Neural progenitor cell (in vitro differentiated cells): ENCODE data around the gene VTA1. TPM values are rescaled to one million over a fixed set of nuclear protein-coding genes. Genes with fewer than 3 reads are reported as not detected.
A peak's percentile ranks its signal among the peaks of the same experiment; 100 is the strongest.
"Not testable (repeated sequence)": the region's sequence is repeated elsewhere in the genome, so short reads cannot be mapped to it uniquely, and the experiment has no call there.

Experiments
- DNase-seq: peaks from one replicate; pipeline ENCODE4 v3.0.0-alpha.2; 2016; ENCODE audit warnings: low spot score
- H2AFZ ChIP-seq: fragments of 200-600 bp; sonication (generic); replicated peaks from 2 replicates; pipeline ENCODE4 v1.6.1; 2016; ENCODE audit warnings: antibody characterized with exemption
- H3F3A ChIP-seq: fragments of 200-600 bp; sonication (generic); 2 replicates; pipeline ENCODE4 v1.6.1; 2016; ENCODE audit warnings: antibody characterized with exemption, low read depth
- H3K27ac ChIP-seq: fragments of 200-600 bp; sonication (generic); 2 replicates; pipeline ENCODE4 v1.5.1; 2016; ENCODE audit warnings: mild to moderate bottlenecking
- H3K27me3 ChIP-seq: fragments of 200-600 bp; sonication (generic); 2 replicates; pipeline ENCODE4 v1.6.1; 2016; ENCODE audit warnings: mild to moderate bottlenecking, moderate library complexity
- H3K36me3 ChIP-seq: fragments of 200-600 bp; sonication (generic); 2 replicates; pipeline ENCODE4 v1.5.1; 2016
- H3K4me1 ChIP-seq: fragments of 200-600 bp; sonication (generic); 2 replicates; pipeline ENCODE4 v1.6.1; 2016; ENCODE audit warnings: mixed run types
- H3K4me2 ChIP-seq: fragments of 200-600 bp; sonication (generic); 2 replicates; pipeline ENCODE4 v1.6.1; 2016
- H3K4me3 ChIP-seq: fragments of 200-600 bp; sonication (generic); 2 replicates; pipeline ENCODE4 v1.5.1; 2016
- H3K79me2 ChIP-seq: fragments of 200-600 bp; sonication (generic); 2 replicates; pipeline ENCODE4 v1.6.1; 2016; ENCODE audit warnings: low read depth
- H3K9ac ChIP-seq: fragments of 200-600 bp; sonication (generic); 2 replicates; pipeline ENCODE4 v1.6.1; 2016
- H3K9me3 ChIP-seq: fragments of 200-600 bp; sonication (generic); 2 replicates; pipeline ENCODE4 v1.5.1; 2016; ENCODE audit warnings: low read depth
- H4K20me1 ChIP-seq: fragments of 200-600 bp; sonication (generic); 2 replicates; pipeline ENCODE4 v1.6.1; 2016; ENCODE audit warnings: low read depth
- H3K27ac Mint-ChIP-seq: 3 replicates; pipeline ENCODE4 v1.8.0; 2021; ENCODE audit warnings: mixed read lengths
- H3K27me3 Mint-ChIP-seq: 2 replicates; pipeline ENCODE4 v1.8.0; 2022; ENCODE audit warnings: low read depth, mild to moderate bottlenecking, inconsistent platforms, moderate library complexity, mixed read lengths; ENCODE audit not compliant: insufficient read depth
- H3K36me3 Mint-ChIP-seq: 3 replicates; pipeline ENCODE4 v1.8.0; 2021; ENCODE audit warnings: mixed read lengths
- H3K4me1 Mint-ChIP-seq: 3 replicates; pipeline ENCODE4 v1.8.0; 2021; ENCODE audit warnings: mixed read lengths
- H3K4me3 Mint-ChIP-seq: 3 replicates; pipeline ENCODE4 v1.8.0; 2021; ENCODE audit warnings: mild to moderate bottlenecking, moderate library complexity, mixed read lengths
- H3K9me3 Mint-ChIP-seq: 3 replicates; pipeline ENCODE4 v1.8.0; 2020; ENCODE audit warnings: mixed read lengths
- EZH2 ChIP-seq: fragments of 200-600 bp; sonication (generic); IDR thresholded peaks from 2 replicates; pipeline ENCODE4 v1.6.1; 2017; ENCODE audit warnings: antibody characterized with exemption, mild to moderate bottlenecking, moderate library complexity
- EZH2phosphoT487 ChIP-seq: fragments of 200-600 bp; sonication (generic); IDR thresholded peaks from 2 replicates; pipeline ENCODE4 v1.6.1; 2017; ENCODE audit warnings: antibody characterized with exemption
- total RNA-seq: library from RNA; depleted of rRNA; stranded (reverse); fragments of >200 nt; gene quantifications from 2 replicates; pipeline ENCODE4 v1.2.3, GENCODE V29; 2015; ENCODE audit warnings: low replicate concordance
- TF ChIP-seq, protein P1 (sequence below): fragments of 200-600 bp; sonication (generic); IDR thresholded peaks from 2 replicates; pipeline ENCODE4 v1.5.1; 2017; ENCODE audit warnings: antibody characterized with exemption, mild to moderate bottlenecking

The VTA1 gene
- total RNA-seq, 1 donor from 2014 or later = 92.6 TPM

DNA sequence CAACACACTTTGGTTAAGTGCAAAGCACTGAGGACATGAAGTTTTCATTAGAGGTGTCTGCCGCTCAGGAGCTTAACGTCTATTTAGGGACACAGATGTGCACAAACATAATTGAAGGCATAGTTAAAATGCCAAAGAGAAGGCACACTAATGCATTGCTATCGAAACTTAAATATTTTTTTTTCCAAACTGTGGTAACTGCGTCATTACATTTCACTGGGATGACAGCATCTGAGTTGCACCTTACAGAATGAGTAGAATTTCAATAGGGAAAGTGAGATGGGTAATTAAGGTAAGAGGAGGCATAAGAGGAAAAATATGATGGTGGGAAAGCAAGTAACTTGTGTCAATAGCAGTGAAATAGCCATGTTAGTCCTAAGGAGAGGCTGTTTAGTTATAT lies 79.7 kb downstream of the VTA1 start:
- Histone ChIP-seq H3K79me2 (no peaks in the 10 kb centered on the region), H3K4me3 (no peak overlapping the region), H3K9ac (no peak overlapping the region), H3K9me3 (no peaks in the 10 kb centered on the region), H3K4me1 (no peaks in the 10 kb centered on the region), H3F3A (no peaks in the 10 kb centered on the region), H3K4me2 (no peak overlapping the region), H3K36me3 (no peaks in the 10 kb centered on the region), H3K27me3 (no peaks in the 10 kb centered on the region), H4K20me1 (no peaks in the 10 kb centered on the region), H2AFZ (no peak overlapping the region), H3K27ac (no peak overlapping the region)
- H3K4me3 Mint-ChIP-seq = no peak overlapping the region
- TF ChIP-seq, protein P1, sequence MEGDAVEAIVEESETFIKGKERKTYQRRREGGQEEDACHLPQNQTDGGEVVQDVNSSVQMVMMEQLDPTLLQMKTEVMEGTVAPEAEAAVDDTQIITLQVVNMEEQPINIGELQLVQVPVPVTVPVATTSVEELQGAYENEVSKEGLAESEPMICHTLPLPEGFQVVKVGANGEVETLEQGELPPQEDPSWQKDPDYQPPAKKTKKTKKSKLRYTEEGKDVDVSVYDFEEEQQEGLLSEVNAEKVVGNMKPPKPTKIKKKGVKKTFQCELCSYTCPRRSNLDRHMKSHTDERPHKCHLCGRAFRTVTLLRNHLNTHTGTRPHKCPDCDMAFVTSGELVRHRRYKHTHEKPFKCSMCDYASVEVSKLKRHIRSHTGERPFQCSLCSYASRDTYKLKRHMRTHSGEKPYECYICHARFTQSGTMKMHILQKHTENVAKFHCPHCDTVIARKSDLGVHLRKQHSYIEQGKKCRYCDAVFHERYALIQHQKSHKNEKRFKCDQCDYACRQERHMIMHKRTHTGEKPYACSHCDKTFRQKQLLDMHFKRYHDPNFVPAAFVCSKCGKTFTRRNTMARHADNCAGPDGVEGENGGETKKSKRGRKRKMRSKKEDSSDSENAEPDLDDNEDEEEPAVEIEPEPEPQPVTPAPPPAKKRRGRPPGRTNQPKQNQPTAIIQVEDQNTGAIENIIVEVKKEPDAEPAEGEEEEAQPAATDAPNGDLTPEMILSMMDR = no peak
- no peaks in the 10 kb centered on the region for H3K36me3 Mint-ChIP-seq
- DNase-seq = no peak
- peaks cover 2% of the 10 kb centered on the region for H3K27me3 Mint-ChIP-seq
- no peak overlapping the region for H3K27ac Mint-ChIP-seq
- H3K9me3 Mint-ChIP-seq = peaks cover 7% of the 10 kb centered on the region
- H3K4me1 Mint-ChIP-seq = no peaks in the 10 kb centered on the region

DNA sequence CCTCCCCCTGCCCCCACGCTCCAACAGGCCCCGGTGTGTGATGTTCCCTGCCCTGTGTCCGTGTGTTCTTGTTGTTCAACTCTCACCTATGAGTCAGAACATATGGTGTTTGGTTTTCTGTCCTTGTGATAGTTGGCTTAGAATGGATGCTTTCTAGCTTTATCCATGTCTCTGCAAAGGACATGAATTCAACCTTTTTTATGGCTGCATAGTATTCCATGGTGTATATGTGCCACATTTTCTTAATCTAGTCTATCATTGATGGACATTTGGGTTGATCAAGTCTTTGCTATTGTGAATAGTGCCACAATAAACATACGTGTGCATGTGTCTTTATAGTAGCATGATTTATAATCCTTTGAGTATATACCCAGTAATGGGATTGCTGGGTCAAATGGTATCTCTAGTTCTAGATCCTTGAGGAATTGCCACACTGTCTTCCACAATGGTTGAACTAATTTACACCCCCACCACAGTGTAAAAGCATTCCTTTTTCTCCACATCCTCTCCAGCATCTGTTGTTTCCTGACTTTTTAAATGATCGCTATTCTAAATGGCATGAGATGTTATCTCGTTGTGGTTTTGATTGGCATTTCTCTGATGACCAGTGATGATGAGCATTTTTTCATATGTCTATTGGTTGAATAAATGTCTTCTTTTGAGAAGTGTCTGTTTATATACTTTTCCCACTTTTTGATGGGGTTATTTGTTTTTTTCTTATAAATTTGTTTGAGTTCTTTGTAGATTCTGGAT lies 82.6 kb downstream of the VTA1 start:
- not testable (repeated sequence) for H3K27me3 Mint-ChIP-seq, DNase-seq, H3K4me1 Mint-ChIP-seq

DNA sequence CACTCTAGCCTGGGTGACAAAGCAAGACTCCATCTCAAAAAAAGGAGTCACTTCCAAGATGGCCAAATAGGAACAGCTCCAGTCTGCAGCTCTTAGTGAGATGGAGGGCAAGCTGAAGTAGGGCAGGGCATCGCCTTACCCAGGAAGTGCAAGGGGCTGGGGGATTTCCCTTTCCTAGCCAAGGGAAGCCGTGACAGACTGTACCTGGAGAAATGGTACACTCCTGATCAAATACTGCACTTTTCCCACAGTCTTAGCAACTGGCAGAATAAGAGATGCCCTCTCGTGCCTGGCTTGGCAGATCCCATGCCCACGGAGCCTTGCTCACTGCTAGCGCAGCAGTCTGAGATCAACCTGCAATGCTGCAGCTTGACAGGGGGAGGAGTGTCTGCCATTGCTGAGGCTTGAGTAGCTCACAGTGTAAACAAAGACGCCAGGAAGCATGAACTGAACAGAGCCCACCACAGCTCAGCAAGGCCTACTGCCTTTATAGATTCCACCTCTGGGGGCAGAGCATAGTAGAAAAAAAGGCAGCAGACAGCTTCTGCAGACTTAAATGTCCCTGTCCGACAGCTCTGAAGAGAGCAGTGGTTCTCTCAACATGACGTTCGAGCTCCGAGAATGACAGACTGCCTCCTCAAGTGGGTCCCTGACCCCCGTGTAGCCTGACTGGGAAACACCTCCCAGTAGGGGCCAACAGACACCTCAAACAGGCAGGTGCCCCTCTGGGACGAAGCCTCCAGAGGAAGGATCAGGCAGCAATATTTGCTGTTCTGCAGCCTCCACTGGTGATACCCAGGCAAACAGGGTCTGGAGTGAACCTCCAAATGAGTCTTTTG lies 85.4 kb downstream of the VTA1 start:
- peak overlapping the region; percentile 91 for H2AFZ ChIP-seq
- not testable (repeated sequence) for H3K36me3 Mint-ChIP-seq, H3F3A ChIP-seq, H3K27me3 Mint-ChIP-seq, H3K27ac ChIP-seq, H3K9me3 ChIP-seq, H3K27me3 ChIP-seq, H3K4me1 Mint-ChIP-seq, H3K4me3 Mint-ChIP-seq, H3K4me3 ChIP-seq, H4K20me1 ChIP-seq, H3K9me3 Mint-ChIP-seq, H3K36me3 ChIP-seq, H3K79me2 ChIP-seq, H3K4me1 ChIP-seq, H3K9ac ChIP-seq
- H3K4me2 ChIP-seq = peak overlapping the region; percentile 45
- peak overlapping the region; percentile 66 for H3K27ac Mint-ChIP-seq
- peak; percentile 87 for DNase-seq
- TF ChIP-seq, protein P1 = peak; percentile 62

More for the DNA sequence above, 82.6 kb downstream of the VTA1 start:
- H2AFZ ChIP-seq, H3K27ac ChIP-seq, H3F3A ChIP-seq, H3K27me3 ChIP-seq, H3K4me3 ChIP-seq, H3K9me3 Mint-ChIP-seq, H3K4me2 ChIP-seq, H4K20me1 ChIP-seq, H3K4me3 Mint-ChIP-seq, H3K4me1 ChIP-seq, H3K9ac ChIP-seq, H3K27ac Mint-ChIP-seq, H3K36me3 ChIP-seq, H3K36me3 Mint-ChIP-seq, H3K79me2 ChIP-seq, H3K9me3 ChIP-seq: not testable (repeated sequence)

DNA sequence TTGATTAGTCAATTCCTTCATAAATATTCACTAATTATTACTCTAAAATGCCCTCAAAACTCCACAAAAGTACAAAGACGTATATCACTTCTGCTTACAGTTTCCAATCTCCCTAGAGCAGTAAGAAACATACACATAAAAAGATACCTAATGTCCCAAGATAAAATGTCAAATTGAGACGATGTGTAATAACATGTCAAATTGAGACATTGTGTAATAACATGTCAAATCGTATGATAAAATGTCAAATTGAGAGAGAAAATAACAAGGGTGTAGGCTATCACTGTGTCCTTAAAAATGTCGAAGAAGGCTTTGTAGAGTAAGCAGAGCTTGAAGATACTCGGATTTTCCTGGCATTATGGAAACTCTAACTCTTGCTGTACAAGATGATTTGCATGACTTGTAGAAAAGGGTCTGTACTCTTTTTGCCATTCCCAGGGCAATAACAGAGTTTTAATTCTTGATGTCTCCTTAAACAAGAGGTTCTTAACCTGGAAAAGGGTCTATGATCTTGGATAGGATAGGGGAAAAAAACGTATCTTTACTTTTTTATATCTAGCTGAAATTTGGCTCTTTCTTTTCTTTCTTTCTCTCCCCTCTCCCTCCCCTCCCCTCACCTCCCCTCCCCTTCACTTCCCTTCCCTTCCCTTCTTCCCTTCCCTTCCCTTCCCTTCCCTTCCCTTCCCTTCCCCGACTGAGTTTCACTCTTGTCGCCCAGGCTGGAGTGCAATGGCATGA lies 87.1 kb downstream of the VTA1 start:
- H3K9me3 Mint-ChIP-seq = peaks cover 4% of the 10 kb centered on the region
- Histone ChIP-seq H4K20me1 (no peaks in the 10 kb centered on the region), H3K4me2 (no peak overlapping the region), H3K79me2 (no peaks in the 10 kb centered on the region), H2AFZ (no peak overlapping the region), H3K27me3 (no peaks in the 10 kb centered on the region), H3K36me3 (no peaks in the 10 kb centered on the region), H3K9me3 (no peaks in the 10 kb centered on the region), H3K27ac (no peak overlapping the region), H3F3A (no peaks in the 10 kb centered on the region), H3K4me3 (no peak overlapping the region), H3K4me1 (no peaks in the 10 kb centered on the region), H3K9ac (no peak overlapping the region)
- H3K27ac Mint-ChIP-seq = no peak overlapping the region
- TF ChIP-seq, protein P1 = no peak
- TF ChIP-seq EZH2phosphoT487 = no peak
- TF ChIP-seq EZH2 = no peak
- no peaks in the 10 kb centered on the region for H3K36me3 Mint-ChIP-seq
- no peaks in the 10 kb centered on the region for H3K27me3 Mint-ChIP-seq
- H3K4me3 Mint-ChIP-seq = no peak overlapping the region
- DNase-seq = no peak
- peaks cover 6% of the 10 kb centered on the region for H3K4me1 Mint-ChIP-seq
